ENCODE results near the gene STARD10. TPM values are rescaled to one million over a fixed set of nuclear protein-coding genes. Genes with fewer than 3 reads are reported as not detected.

The STARD10 gene
- total RNA-seq, 4 donors from 2014 or later: 26.6 to 75.4 (median 58.1) TPM

GRCh38 chr11:72777755-72778278 lies 16.0 kb downstream of the STARD10 start:
- H3K9me3 ChIP-seq: no peaks in the 10 kb centered on the region
- peaks cover 0 to 5% (median 0%) of the 10 kb centered on the region in 4 donors for H3K36me3 ChIP-seq
- no peak overlapping the region for H3K4me3 ChIP-seq
- TF ChIP-seq POLR2AphosphoS5 (IDR thresholded peaks at IDR 0.05) (no peak), EP300 (IDR thresholded peaks at IDR 0.05) (no peak), POLR2A (IDR thresholded peaks at IDR 0.05; ENCODE audit: low read depth) (no peak)
- TF ChIP-seq, protein P1, sequence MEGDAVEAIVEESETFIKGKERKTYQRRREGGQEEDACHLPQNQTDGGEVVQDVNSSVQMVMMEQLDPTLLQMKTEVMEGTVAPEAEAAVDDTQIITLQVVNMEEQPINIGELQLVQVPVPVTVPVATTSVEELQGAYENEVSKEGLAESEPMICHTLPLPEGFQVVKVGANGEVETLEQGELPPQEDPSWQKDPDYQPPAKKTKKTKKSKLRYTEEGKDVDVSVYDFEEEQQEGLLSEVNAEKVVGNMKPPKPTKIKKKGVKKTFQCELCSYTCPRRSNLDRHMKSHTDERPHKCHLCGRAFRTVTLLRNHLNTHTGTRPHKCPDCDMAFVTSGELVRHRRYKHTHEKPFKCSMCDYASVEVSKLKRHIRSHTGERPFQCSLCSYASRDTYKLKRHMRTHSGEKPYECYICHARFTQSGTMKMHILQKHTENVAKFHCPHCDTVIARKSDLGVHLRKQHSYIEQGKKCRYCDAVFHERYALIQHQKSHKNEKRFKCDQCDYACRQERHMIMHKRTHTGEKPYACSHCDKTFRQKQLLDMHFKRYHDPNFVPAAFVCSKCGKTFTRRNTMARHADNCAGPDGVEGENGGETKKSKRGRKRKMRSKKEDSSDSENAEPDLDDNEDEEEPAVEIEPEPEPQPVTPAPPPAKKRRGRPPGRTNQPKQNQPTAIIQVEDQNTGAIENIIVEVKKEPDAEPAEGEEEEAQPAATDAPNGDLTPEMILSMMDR (IDR thresholded peaks at IDR 0.05): no peak
- no peak overlapping the region for H3K27ac ChIP-seq (replicated peaks in 1 of 4)
- no peak for DNase-seq (ENCODE audit: extremely low spot score)
- 86% methylated on average over 5 of the region's 5 CpGs for WGBS
- intact Hi-C loops (cut with DNase I): no loop called here
- no peaks in the 10 kb centered on the region for H3K27me3 ChIP-seq
- H3K4me1 ChIP-seq: peaks cover 38 to 81% (median 61%) of the 10 kb centered on the region in 4 donors

DNA sequence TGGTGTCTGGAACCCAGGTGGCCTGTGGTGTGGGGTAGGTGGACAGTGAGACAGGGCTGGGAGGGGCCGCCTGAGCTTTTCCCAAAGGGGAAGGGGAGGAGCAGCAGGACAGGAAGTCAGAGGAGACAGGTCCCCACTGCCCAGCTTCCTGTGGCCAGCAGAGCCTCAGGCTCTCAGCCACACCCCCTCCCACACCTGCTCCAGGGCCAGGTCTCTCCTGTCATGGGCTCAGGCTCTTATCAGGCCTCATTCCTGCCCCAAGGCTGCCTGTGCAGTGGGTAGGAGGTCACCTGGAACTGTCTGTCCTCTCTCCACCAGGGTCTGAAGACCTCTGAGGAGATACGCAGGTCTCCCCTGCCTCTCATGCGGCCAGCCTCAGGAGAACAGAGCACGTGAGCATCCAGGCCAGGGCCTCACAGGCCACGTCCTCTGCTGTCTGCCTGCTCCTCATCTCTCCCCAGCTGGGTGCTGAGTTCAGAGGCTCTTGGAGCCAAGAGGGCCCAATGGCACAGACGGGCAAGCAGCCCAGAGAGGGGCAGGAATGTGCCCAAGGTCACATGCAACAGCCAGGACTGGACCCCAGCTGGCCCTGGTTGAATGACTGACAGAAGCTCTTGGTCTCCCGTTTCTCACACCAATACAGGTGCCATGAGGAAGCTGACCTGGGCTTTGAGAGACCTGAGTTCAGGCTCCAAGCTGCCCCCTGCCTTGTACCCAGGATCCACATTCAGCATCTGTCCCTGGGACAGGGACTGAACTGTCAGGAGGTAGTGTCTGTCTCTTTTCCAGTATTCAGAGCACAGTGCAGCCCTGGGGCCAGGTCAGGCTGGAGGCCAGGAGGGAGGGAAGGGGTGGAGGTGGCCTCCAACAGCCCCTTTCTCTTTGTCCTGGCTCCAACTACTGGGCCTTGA lies 16.7 kb downstream of the STARD10 start:
- Histone ChIP-seq H3K4me3 (no peak overlapping the region), H3K36me3 (peaks cover 0 to 5% (median 0%) of the 10 kb centered on the region in 4 donors), H3K4me1 (peaks cover 37 to 84% (median 63%) of the 10 kb centered on the region in 4 donors), H3K27me3 (no peaks in the 10 kb centered on the region), H3K9me3 (no peaks in the 10 kb centered on the region), H3K27ac (replicated peaks in 1 of 4) (no peak overlapping the region)
- TF ChIP-seq POLR2A (IDR thresholded peaks at IDR 0.05; ENCODE audit: low read depth) (no peak), POLR2AphosphoS5 (IDR thresholded peaks at IDR 0.05) (no peak), EP300 (IDR thresholded peaks at IDR 0.05) (no peak)
- TF ChIP-seq, protein P1 (IDR thresholded peaks at IDR 0.05): no peak
- 74% methylated on average over 2 of the region's 7 CpGs for WGBS
- DNase-seq (ENCODE audit: extremely low spot score): no peak
- intact Hi-C loops (cut with DNase I): no loop called here

- intact Hi-C loops (cut with DNase I): no loop called here
- 93% methylated on average over 6 of the region's 9 CpGs for WGBS
- DNase-seq (ENCODE audit: extremely low spot score): no peak
- no peak overlapping the region for H3K27ac ChIP-seq (replicated peaks in 1 of 4)
- TF ChIP-seq EP300 (IDR thresholded peaks at IDR 0.05) (no peak), POLR2A (IDR thresholded peaks at IDR 0.05; ENCODE audit: low read depth) (no peak), POLR2AphosphoS5 (IDR thresholded peaks at IDR 0.05) (no peak)
- TF ChIP-seq, protein P1 (IDR thresholded peaks at IDR 0.05): no peak
- H3K36me3 ChIP-seq: peaks cover 0 to 5% (median 0%) of the 10 kb centered on the region in 4 donors
- H3K9me3 ChIP-seq: no peaks in the 10 kb centered on the region
- peaks cover 33 to 87% (median 66%) of the 10 kb centered on the region in 4 donors for H3K4me1 ChIP-seq
- no peak overlapping the region for H3K4me3 ChIP-seq
- no peaks in the 10 kb centered on the region for H3K27me3 ChIP-seq
These were observed 17.6 kb downstream of the STARD10 start for GRCh38 chr11:72776117-72776843.

DNA sequence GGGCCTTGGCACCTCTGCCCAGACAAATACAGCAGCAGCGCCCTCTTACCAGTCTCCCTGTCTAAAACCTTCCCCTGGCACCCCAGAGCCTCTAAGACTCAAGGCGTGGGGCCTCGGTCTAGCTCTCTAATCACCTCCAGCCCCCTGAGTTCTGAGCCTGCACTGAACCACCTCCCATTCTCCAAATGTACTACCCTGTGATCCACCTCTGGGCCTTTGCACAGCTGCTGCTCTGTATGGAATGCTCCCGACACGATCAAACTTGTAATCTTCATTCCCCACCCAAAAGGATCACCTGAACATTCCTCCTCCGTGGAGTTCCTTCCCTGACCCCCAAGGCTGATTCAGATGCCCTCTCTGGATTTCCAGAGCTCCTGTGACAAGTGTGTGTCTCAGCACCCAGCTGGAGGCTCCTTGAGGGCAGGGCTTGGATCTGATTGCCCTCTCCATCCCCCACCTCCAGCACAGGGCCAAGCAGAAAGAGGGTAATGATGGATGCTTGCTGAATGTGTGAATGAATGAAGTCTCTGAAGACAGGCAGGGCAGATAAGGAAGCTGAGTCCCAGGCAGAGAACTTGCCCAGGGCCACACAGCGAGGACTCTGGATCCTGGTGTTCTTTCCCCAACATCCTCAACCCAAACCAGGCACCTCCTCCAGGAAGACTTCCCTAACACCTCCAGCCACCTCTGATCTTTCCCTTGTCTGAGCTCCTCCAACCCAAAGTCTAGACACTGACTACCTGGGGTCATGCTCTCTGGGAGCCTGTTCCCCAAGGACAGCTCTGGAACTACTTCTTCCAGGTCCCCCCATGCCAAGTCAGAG lies 18.3 kb downstream of the STARD10 start:
- no peak for TF ChIP-seq POLR2AphosphoS5 (IDR thresholded peaks at IDR 0.05)
- TF ChIP-seq EP300 (IDR thresholded peaks at IDR 0.05): no peak
- no peak overlapping the region for H3K4me3 ChIP-seq
- H3K4me1 ChIP-seq: peaks cover 26 to 87% (median 59%) of the 10 kb centered on the region in 4 donors
- intact Hi-C loops (cut with DNase I): no loop called here
- no peak for DNase-seq (ENCODE audit: extremely low spot score)
- WGBS: 97% methylated on average over 7 of the region's 7 CpGs
- no peaks in the 10 kb centered on the region for H3K27me3 ChIP-seq
- H3K36me3 ChIP-seq: peaks cover 0 to 5% (median 0%) of the 10 kb centered on the region in 4 donors
- no peak overlapping the region for H3K27ac ChIP-seq (replicated peaks in 1 of 4)
- H3K9me3 ChIP-seq: no peaks in the 10 kb centered on the region
